Measurements from ENCODE around the gene CPXM1. TPM values are rescaled to one million over a fixed set of nuclear protein-coding genes. Genes with fewer than 3 reads are reported as not detected.
A peak's percentile ranks its signal among the peaks of the same experiment; 100 is the strongest.

The CPXM1 gene
- 152 to 160 TPM (median 155 TPM) in 3 replicates for total RNA-seq

DNA sequence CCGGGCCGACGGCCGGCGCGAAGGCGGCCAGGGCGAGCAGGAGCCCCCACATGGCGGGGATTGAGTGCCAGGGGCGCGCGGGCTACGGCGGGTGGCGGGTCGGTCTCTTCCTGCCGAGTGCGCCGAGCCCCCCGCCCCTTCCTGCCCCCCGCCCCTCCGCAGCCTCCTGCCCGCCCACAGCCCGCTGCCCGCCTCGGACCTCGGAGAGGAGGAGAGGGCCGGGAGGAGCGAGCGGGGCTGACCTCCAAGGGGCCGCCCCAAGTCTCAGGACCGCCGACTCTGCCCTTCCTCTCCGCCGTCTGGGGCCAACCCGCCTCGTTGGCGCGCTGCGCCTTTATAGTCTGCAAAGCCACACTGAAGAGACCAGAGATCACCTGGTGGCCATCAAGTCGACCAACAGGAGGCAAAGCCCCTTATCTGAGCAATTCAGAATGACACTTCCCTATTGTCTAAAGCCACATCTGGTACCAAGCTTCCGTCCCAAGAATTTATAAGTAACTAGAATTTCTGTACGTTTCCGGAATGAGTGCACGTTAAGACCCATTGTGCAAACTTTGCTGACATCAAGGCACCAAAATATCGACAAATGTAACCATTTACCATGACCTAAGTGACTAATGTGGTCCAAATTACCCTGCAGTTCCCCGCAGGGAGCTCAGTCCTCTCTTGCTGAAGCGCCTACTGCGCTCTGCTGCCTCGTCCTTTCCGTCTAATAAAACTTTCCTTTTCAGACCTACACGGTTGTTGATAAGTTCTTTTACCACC is at the start of gene CPXM1:
TSS of gene CPXM1 (minus strand) at position 107 of the 765 bp plus-strand sequence. CDS start at position 52, 55 bp downstream.
- TF ChIP-seq, protein P1, sequence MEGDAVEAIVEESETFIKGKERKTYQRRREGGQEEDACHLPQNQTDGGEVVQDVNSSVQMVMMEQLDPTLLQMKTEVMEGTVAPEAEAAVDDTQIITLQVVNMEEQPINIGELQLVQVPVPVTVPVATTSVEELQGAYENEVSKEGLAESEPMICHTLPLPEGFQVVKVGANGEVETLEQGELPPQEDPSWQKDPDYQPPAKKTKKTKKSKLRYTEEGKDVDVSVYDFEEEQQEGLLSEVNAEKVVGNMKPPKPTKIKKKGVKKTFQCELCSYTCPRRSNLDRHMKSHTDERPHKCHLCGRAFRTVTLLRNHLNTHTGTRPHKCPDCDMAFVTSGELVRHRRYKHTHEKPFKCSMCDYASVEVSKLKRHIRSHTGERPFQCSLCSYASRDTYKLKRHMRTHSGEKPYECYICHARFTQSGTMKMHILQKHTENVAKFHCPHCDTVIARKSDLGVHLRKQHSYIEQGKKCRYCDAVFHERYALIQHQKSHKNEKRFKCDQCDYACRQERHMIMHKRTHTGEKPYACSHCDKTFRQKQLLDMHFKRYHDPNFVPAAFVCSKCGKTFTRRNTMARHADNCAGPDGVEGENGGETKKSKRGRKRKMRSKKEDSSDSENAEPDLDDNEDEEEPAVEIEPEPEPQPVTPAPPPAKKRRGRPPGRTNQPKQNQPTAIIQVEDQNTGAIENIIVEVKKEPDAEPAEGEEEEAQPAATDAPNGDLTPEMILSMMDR (IDR thresholded peaks at IDR 0.05; ENCODE audit: unreplicated experiment) = no peak
- Mint-ChIP-seq H3K9me3 (no peaks in the 10 kb centered on the region), H3K27me3 (ENCODE audit: low read depth) (peaks cover 53% of the 10 kb centered on the region), H3K4me3 (peak within 1 kb of the TSS; percentile 89), H3K36me3 (peaks cover 11% of the 10 kb centered on the region), H3K4me1 (peaks cover 29% of the 10 kb centered on the region), H3K27ac (peak within 1 kb of the TSS; percentile 84)
- no peak for DNase-seq (ENCODE audit: low spot score in 2 of 2, unreplicated experiment in 2 of 2)

DNA sequence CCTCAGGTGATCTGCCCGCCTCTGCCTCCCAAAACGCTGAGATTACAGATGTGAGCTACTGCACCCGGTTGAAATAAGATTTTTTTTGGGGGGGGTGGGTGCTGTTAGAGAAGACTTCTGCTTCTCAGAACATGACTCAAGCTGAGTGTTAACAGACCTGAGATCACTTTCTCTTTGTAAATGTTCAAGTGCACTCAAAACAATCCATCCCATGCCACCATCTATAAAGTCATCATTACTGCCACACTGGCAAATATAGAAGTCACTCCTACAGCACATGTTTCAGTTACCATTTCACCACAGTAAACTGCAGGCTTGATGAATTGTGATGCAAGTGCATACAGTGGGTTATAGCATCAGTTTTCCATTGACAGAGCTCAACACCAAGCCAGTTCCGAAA is 49.1 kb upstream of the CPXM1 start:
- H3K27me3 Mint-ChIP-seq (ENCODE audit: low read depth) = no peaks in the 10 kb centered on the region
- no peaks in the 10 kb centered on the region for H3K4me1 Mint-ChIP-seq
- no peaks in the 10 kb centered on the region for H3K9me3 Mint-ChIP-seq
- TF ChIP-seq, protein P1 (IDR thresholded peaks at IDR 0.05; ENCODE audit: unreplicated experiment) = no peak
- no peak for DNase-seq (ENCODE audit: low spot score in 2 of 2, unreplicated experiment in 2 of 2)
- H3K27ac Mint-ChIP-seq = no peak overlapping the region
- no peak overlapping the region for H3K4me3 Mint-ChIP-seq
- no peaks in the 10 kb centered on the region for H3K36me3 Mint-ChIP-seq

DNA sequence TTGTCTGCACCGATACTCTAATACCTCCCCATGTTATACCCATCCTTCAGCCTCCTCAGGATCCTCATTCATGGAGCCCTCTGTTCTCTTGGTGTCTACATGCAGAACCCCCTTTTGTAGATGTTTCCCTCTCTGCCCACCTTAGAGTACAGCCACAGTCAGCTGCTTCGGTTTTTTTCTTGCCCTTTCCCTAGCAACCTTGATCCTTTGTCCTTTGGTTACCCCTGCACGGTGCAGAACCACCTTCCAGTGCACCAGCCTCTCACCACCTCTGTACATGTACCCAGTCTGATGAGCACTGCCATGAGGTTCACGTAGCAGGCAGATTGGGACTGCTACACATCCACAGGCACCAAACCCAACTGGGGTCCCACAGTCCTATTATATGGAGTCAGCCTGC is 47.4 kb upstream of the CPXM1 start:
- no peak for DNase-seq (ENCODE audit: low spot score in 2 of 2, unreplicated experiment in 2 of 2)

DNA sequence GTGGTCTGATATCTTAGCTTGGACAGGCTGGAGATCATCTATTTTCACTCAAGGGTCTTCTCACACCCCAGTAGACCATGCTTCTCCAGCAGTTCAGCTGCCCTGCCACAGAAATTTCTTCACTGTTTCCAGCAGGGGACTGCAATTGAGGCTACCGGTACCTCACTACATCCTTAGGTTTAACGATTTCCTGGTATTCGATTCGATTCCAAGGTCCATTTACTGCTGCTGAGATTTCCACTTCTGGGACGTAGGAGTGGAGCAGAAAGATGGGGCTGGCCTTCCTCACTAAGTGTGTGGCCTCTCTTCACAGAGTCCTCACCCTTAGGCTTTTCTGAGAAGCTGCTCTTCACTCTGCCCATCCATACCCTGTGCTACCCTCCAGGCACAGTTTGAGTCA is 46.3 kb upstream of the CPXM1 start:
- no peak for DNase-seq (ENCODE audit: low spot score in 2 of 2, unreplicated experiment in 2 of 2)

More for the DNA sequence above, 47.4 kb upstream of the CPXM1 start:
- Mint-ChIP-seq H3K36me3 (peaks cover 1% of the 10 kb centered on the region), H3K4me1 (peaks cover 5% of the 10 kb centered on the region), H3K27ac (no peak overlapping the region), H3K27me3 (ENCODE audit: low read depth) (no peaks in the 10 kb centered on the region), H3K9me3 (no peaks in the 10 kb centered on the region), H3K4me3 (no peak overlapping the region)
- TF ChIP-seq, protein P1 (IDR thresholded peaks at IDR 0.05; ENCODE audit: unreplicated experiment) = no peak

DNA sequence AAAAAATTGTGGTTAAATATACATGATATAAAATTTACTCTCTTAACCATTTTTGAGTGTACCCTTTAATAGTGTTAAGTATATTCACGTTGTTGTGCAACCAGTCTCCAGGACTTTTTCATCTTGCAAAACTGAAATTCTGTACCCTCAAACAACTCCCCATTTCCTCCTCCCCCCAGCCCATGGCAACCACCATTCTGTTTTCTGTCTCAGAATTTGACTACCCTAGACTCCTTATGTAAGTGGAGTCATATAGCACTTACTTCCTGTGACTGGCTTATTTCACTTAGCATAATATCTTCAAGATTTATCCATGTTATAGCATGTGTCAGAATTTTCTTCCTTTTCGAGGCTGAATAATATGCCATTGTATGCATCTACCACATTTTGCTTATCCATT is 45.2 kb upstream of the CPXM1 start:
- Mint-ChIP-seq H3K27ac (no peak overlapping the region), H3K36me3 (peaks cover 1% of the 10 kb centered on the region), H3K4me3 (no peak overlapping the region), H3K27me3 (ENCODE audit: low read depth) (no peaks in the 10 kb centered on the region), H3K4me1 (peaks cover 9% of the 10 kb centered on the region), H3K9me3 (no peaks in the 10 kb centered on the region)
- TF ChIP-seq, protein P1 (IDR thresholded peaks at IDR 0.05; ENCODE audit: unreplicated experiment) = no peak
- no peak for DNase-seq (ENCODE audit: low spot score in 2 of 2, unreplicated experiment in 2 of 2)

More for the DNA sequence above, 46.3 kb upstream of the CPXM1 start:
- no peaks in the 10 kb centered on the region for H3K27me3 Mint-ChIP-seq (ENCODE audit: low read depth)
- no peak overlapping the region for H3K27ac Mint-ChIP-seq
- peaks cover 5% of the 10 kb centered on the region for H3K4me1 Mint-ChIP-seq
- H3K36me3 Mint-ChIP-seq = peaks cover 1% of the 10 kb centered on the region
- H3K4me3 Mint-ChIP-seq = no peak overlapping the region
- TF ChIP-seq, protein P1 (IDR thresholded peaks at IDR 0.05; ENCODE audit: unreplicated experiment) = no peak
- H3K9me3 Mint-ChIP-seq = no peaks in the 10 kb centered on the region

All from mesothelial cell of epicardium (in vitro differentiated cells).